ENCODE measurements around the gene CAMSAP1. TPM values are rescaled to one million over a fixed set of nuclear protein-coding genes. Genes with fewer than 3 reads are reported as not detected.

Gene CAMSAP1
- total RNA-seq, 2 donors from 2014 or later, result 19.4 to 21.4 TPM

DNA sequence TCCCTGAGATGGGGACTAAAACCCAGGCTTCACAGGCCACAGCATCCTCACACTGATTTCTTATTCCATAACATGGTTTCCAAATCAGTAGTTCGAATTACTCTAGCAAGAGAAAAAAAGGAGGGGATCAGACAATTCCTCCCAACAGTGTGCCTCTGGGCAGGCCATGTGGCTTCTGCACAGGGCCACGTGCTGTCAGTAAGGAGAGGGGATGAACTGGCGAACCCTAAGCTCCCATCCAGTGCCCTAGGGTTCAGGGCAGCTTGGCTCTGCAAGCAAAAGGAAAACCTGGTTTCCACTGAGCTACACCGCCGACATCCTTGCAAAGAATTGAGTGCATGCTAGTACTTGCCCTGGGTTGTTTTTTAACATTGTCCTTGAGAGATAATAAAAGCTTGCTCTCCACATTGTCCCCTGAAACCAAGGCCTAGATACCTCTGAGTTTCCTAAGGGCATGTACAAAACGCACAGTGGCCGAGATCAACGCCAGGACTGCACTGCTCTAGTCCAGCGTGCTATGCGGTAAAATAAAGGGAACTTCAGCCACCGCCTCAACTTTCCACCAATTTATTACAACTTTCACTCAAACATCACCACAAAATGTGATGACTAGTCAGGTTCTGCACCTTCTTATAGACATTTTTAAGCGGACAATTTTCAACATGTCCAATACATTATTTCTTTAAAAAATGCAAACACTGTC lies 4.5 kb downstream of the CAMSAP1 start:
- DNase-seq (ENCODE audit: low spot score), result no peak
- Histone ChIP-seq H3K9me3 (no peaks in the 10 kb centered on the region), H3K4me1 (peaks cover 0 to 26% of the 10 kb centered on the region in 2 donors), H3K36me3 (no peaks in the 10 kb centered on the region), H3K27ac (no peak overlapping the region), H3K4me3 (no peak overlapping the region), H3K27me3 (no peaks in the 10 kb centered on the region)
- TF ChIP-seq, protein P1, sequence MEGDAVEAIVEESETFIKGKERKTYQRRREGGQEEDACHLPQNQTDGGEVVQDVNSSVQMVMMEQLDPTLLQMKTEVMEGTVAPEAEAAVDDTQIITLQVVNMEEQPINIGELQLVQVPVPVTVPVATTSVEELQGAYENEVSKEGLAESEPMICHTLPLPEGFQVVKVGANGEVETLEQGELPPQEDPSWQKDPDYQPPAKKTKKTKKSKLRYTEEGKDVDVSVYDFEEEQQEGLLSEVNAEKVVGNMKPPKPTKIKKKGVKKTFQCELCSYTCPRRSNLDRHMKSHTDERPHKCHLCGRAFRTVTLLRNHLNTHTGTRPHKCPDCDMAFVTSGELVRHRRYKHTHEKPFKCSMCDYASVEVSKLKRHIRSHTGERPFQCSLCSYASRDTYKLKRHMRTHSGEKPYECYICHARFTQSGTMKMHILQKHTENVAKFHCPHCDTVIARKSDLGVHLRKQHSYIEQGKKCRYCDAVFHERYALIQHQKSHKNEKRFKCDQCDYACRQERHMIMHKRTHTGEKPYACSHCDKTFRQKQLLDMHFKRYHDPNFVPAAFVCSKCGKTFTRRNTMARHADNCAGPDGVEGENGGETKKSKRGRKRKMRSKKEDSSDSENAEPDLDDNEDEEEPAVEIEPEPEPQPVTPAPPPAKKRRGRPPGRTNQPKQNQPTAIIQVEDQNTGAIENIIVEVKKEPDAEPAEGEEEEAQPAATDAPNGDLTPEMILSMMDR (IDR thresholded peaks at IDR 0.05), result no peak

DNA sequence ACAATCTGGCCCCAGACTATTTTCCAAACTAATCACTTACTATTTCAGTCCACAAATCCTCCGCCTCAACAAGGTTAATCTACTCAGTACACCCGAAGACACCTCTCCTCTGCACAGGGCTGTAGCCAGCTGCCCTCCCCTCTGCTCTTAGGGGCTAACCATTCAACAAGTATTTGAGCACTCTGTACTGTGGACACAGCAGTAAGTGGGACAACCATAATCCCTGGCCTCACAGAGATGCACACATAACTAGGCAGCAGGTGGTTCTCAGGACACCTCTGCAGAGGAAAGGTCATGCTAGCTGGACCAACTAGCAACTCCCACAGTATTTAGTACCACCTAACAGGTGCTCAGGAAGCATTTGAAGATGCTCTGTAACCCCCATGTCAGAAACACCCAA lies 5.5 kb downstream of the CAMSAP1 start:
- H3K27ac ChIP-seq, result no peak overlapping the region
- no peak overlapping the region for H3K4me3 ChIP-seq
- TF ChIP-seq, protein P1 (IDR thresholded peaks at IDR 0.05), result no peak
- H3K36me3 ChIP-seq, result no peaks in the 10 kb centered on the region
- H3K27me3 ChIP-seq, result no peaks in the 10 kb centered on the region
- H3K9me3 ChIP-seq, result no peaks in the 10 kb centered on the region
- DNase-seq (ENCODE audit: low spot score), result no peak
- H3K4me1 ChIP-seq, result peaks cover 0 to 26% of the 10 kb centered on the region in 2 donors

DNA sequence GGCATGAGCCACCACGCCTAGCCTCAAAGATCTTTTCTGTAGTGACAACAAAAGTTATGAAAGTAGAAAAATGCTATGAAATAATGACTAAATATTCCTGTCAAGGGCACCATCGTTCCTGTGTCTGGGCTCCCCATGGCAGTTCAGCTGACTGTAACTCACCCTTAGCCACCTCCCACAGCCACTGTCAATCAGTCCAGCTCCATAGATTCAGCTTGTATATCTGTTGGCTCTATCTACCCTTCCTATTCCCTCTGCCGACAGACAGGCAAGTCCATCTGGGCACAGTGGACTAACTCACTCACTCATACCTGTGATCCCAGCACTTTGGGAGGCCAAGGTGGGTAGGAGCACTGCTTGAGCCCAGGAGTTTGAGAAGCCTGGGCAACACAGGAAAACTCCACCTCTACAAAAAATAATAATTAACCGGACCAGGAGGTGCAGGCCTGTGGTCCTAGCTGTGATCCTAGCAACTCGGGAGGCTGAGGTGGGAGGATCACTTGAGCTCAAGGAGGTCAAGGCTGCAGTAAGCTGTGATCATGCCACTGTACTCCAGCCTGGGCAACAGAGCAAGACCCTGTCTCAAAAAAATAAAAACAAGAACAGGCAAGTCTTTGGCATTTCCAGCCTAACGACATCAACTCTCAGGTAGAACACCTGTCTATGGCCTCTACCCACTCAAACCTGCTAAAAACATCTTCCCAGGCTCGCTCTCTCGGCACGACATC lies 6.2 kb downstream of the CAMSAP1 start:
- Histone ChIP-seq H3K4me3 (no peak overlapping the region), H3K27me3 (no peaks in the 10 kb centered on the region), H3K9me3 (no peaks in the 10 kb centered on the region), H3K27ac (no peak overlapping the region), H3K4me1 (peaks cover 0 to 24% of the 10 kb centered on the region in 2 donors), H3K36me3 (no peaks in the 10 kb centered on the region)
- no peak for DNase-seq (ENCODE audit: low spot score)
- TF ChIP-seq, protein P1 (IDR thresholded peaks at IDR 0.05), result no peak

DNA sequence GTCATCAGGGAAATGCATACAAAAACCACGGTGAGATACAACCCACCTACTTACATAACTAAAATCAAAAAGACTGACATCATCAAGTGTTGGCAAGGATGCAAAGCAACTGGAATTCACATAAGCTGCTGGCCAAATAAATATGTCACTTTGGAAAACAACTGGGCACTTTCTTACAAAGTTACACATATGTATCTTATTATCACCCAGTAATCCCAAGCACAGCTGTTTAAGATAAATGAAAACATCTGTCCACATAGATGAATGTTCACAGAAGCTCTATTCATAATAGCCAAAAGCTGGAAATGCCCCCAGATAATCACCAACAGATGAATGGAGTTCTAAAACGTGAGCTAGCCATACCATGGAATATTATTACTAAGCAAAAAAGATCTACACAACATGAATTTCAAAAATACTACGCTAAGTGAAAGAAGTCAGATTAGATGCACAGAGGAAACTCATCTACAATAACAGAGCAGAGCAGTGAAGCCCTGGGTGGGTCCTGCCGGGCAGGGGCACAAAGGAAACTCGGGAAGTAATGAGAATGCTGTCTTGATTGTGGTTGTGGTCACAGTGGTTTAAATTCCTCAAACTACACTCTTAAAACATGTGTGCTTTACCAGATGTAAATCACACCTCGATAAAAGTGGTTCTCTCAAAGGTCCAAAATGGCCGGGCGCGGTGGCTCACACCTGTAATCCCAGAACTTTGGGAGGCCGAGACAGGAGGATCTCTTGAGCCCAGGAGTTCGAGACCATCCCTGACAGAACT lies 8.5 kb downstream of the CAMSAP1 start:
- H3K9me3 ChIP-seq, result no peaks in the 10 kb centered on the region
- no peak for DNase-seq (ENCODE audit: low spot score)
- no peaks in the 10 kb centered on the region for H3K36me3 ChIP-seq
- TF ChIP-seq, protein P1 (IDR thresholded peaks at IDR 0.05), result no peak
- peaks cover 0 to 13% of the 10 kb centered on the region in 2 donors for H3K4me1 ChIP-seq
- H3K27me3 ChIP-seq, result no peaks in the 10 kb centered on the region
- H3K27ac ChIP-seq, result no peak overlapping the region
- H3K4me3 ChIP-seq, result no peak overlapping the region

DNA sequence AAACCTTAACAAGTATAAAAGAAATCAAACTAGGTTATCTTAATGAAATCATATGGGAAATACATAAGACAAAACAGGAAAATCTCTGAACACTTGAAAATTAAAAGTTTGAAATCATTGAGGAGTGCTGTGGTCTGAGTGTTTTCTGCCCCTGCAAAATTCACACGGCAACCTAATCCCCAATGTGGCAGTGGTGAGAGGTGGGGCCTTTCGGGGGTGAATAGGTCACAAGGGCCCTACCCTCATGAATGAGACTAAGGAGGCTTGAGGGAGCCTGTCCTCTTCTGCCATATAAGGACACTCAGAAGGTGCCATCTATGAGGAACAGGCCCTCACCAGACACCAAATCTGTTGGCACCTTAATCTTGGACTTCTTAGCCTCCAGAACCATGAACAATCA lies 10.7 kb downstream of the CAMSAP1 start:
- Histone ChIP-seq H3K27ac (no peak overlapping the region), H3K4me1 (peaks cover 0 to 7% of the 10 kb centered on the region in 2 donors), H3K27me3 (no peaks in the 10 kb centered on the region), H3K9me3 (no peaks in the 10 kb centered on the region), H3K4me3 (no peak overlapping the region), H3K36me3 (no peaks in the 10 kb centered on the region)
- DNase-seq (ENCODE audit: low spot score), result no peak
- TF ChIP-seq, protein P1 (IDR thresholded peaks at IDR 0.05), result no peak

All from right atrium auricular region (tissue), 2 donors.